SK-N-SH (cell line): Measurements from ENCODE around the gene FZR1.

Source experiments
- CTCF ChIP-seq: fragments of 200-600 bp; sonication (generic); IDR thresholded peaks from 2 replicates; pipeline ENCODE4 v1.6.1; 2017; ENCODE audit warnings: antibody characterized with exemption, mild to moderate bottlenecking, moderate library complexity
- EP300 ChIP-seq, 2 experiments: IDR thresholded peaks; 2 replicates each; pipeline versions ENCODE4 v1.4.0 to v1.6.1; 2012; ENCODE audit warnings: borderline replicate concordance in 1 of 2, low read depth in 1 of 2, low read length in 1 of 2
- FOXM1 ChIP-seq: IDR thresholded peaks from 2 replicates; pipeline ENCODE4 v1.4.0; 2012; ENCODE audit warnings: low read depth, mild to moderate bottlenecking
- JUND ChIP-seq: IDR thresholded peaks from 2 replicates; pipeline ENCODE4 v1.4.0; 2012
- MAX ChIP-seq: IDR thresholded peaks from 2 replicates; pipeline ENCODE4 v1.4.0; 2012; ENCODE audit warnings: low read depth
- POLR2AphosphoS5 ChIP-seq: IDR thresholded peaks from 2 replicates; pipeline ENCODE4 v1.6.1; 2012; ENCODE audit warnings: low read depth, low read length
- RAD21 ChIP-seq: IDR thresholded peaks from 2 replicates; pipeline ENCODE4 v1.6.1; 2012; ENCODE audit warnings: mild to moderate bottlenecking, low read length
- TAF1 ChIP-seq: IDR thresholded peaks from 2 replicates; pipeline ENCODE4 v1.6.1; 2012; ENCODE audit warnings: low read depth, mild to moderate bottlenecking, low read length, moderate library complexity, borderline replicate concordance
- YY1 ChIP-seq: IDR thresholded peaks from 2 replicates; pipeline ENCODE4 v1.4.0; 2012; ENCODE audit warnings: low read depth, mild to moderate bottlenecking

GRCh38 chr19:3530389-3530788, 24.3 kb downstream of the FZR1 start:
- TF ChIP-seq CTCF (no peak), JUND (no peak), POLR2AphosphoS5 (no peak), RAD21 (no peak), MAX (no peak), TAF1 (no peak), EP300 (IDR thresholded peaks at IDR 0.05; ENCODE audit: borderline replicate concordance in 1 of 2, low read depth in 1 of 2, low read length in 1 of 2) (no peak), FOXM1 (no peak), YY1 (no peak)
